Natural killer cell (primary cell): ENCODE measurements around the gene PSMB2. TPM values are rescaled to one million over a fixed set of nuclear protein-coding genes. Genes with fewer than 3 reads are reported as not detected.

Experiments
- ATAC-seq, 3 donors: fragments of 150-1000 bp in 2 of 3; fragments of 200-7000 bp in 1 of 3; cut with Tn5 transposase; 1 replicate in 1 of 3; 2 replicates in 2 of 3; pipeline ENCODE4 v1.10.0; 2021; ENCODE audit warnings: mild to moderate bottlenecking in 2 of 3, moderate library complexity in 2 of 3
- DNase-seq, 2 donors: peaks; one replicate each; pipeline versions ENCODE4 v3.0.0 to v3.0.0-alpha.2; 2013 to 2021; ENCODE audit warnings: mixed read lengths in 1 of 2
- H3K27ac ChIP-seq: one replicate; pipeline ENCODE4 v1.5.1; 2013; ENCODE audit warnings: mild to moderate bottlenecking, low read length
- H3K27me3 ChIP-seq: one replicate; pipeline ENCODE4 v1.6.1; 2013; ENCODE audit warnings: low read length; ENCODE audit not compliant: control insufficient read depth, insufficient read depth
- H3K36me3 ChIP-seq: one replicate; pipeline ENCODE4 v1.6.1; 2013; ENCODE audit warnings: low read length; ENCODE audit not compliant: control insufficient read depth, insufficient read depth
- H3K4me1 ChIP-seq: one replicate; pipeline ENCODE4 v1.6.1; 2013; ENCODE audit warnings: low read length; ENCODE audit not compliant: control insufficient read depth, insufficient read depth
- H3K4me3 ChIP-seq: one replicate; pipeline ENCODE4 v1.5.1; 2013; ENCODE audit warnings: low read length
- H3K9me3 ChIP-seq: one replicate; pipeline ENCODE4 v1.6.1; 2013; ENCODE audit warnings: low read length; ENCODE audit not compliant: control insufficient read depth, insufficient read depth
- H3K27ac Mint-ChIP-seq, 2 donors: one replicate each; pipeline ENCODE4 v1.8.0; 2022; ENCODE audit warnings: mild to moderate bottlenecking in 2 of 2, mixed read lengths in 2 of 2, moderate library complexity in 1 of 2
- H3K27me3 Mint-ChIP-seq, 2 donors: one replicate each; pipeline ENCODE4 v1.8.0; 2022; ENCODE audit warnings: low read depth in 2 of 2, mixed read lengths in 2 of 2
- H3K36me3 Mint-ChIP-seq: one replicate; pipeline ENCODE4 v1.8.0; 2022; ENCODE audit warnings: mixed read lengths
- H3K4me1 Mint-ChIP-seq, 2 donors: one replicate each; pipeline ENCODE4 v1.8.0; 2022; ENCODE audit warnings: mixed read lengths in 2 of 2
- H3K4me3 Mint-ChIP-seq: one replicate; pipeline ENCODE4 v1.8.0; 2022; ENCODE audit warnings: mild to moderate bottlenecking, moderate library complexity, mixed read lengths
- H3K9me3 Mint-ChIP-seq, 2 donors: one replicate each; pipeline ENCODE4 v1.8.0; 2022; ENCODE audit warnings: mixed read lengths in 2 of 2
- WGBS: methylation state at CpG from one replicate; pipeline ENCODE4 v1.1.7; 2013; ENCODE audit warnings: missing lambda C conversion rate; ENCODE audit not compliant: insufficient coverage; 5-methylcytosine and 5-hydroxymethylcytosine counted together
- intact Hi-C: fragments of 100-400 bp; cut with micrococcal nuclease; formaldehyde crosslinking; loops from one replicate; pipeline ENCODE4 v1.14.2; 2022
- total RNA-seq, 4 donors: library from RNA; stranded (reverse); fragments of 120-200 nt in 1 of 4; gene quantifications; one replicate each; pipeline versions ENCODE4 v1.2.3 to v1.2.4, GENCODE V29; 2013 to 2022
- TF ChIP-seq, protein P1 (sequence below): fragments of 200-600 bp; IDR thresholded peaks from one replicate; pipeline ENCODE4 v1.8.0; 2022; ENCODE audit warnings: antibody characterized with exemption

The PSMB2 gene
- total RNA-seq, 3 donors from 2014 or later (not counting 1 experiment from before 2014, with no cell fraction given): 37.0 to 45.0 (median 37.3) TPM

DNA sequence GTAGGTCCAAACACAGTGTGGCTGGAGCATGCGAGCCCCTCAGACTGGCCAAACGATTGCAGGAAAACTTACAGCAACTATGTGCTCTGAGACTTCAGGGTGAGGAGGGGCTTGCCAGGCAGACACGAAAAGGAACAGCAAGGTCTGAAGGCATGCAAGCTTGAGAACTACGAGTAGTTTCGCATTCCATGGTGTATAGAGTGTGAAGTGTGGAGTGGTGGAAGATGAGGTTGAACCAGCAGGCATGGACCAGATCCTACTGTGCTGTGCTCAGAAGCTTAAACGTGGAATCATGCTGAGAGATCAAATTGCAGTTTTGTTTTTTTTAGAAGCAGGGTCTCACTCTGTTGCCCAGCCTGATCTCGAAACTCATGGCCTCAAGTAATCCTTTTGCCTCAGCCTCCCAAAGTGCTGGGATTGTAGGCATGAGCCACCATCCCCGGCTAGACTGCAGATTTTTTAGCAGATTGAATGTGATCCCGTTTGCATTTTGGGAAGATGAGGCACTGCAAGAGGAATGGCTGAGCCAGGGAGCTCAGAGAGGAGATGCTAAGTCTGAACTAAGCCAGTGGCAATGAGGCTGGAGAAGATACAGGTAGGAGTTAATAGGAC, 73.3 kb downstream of the PSMB2 start:
- TF ChIP-seq, protein P1, sequence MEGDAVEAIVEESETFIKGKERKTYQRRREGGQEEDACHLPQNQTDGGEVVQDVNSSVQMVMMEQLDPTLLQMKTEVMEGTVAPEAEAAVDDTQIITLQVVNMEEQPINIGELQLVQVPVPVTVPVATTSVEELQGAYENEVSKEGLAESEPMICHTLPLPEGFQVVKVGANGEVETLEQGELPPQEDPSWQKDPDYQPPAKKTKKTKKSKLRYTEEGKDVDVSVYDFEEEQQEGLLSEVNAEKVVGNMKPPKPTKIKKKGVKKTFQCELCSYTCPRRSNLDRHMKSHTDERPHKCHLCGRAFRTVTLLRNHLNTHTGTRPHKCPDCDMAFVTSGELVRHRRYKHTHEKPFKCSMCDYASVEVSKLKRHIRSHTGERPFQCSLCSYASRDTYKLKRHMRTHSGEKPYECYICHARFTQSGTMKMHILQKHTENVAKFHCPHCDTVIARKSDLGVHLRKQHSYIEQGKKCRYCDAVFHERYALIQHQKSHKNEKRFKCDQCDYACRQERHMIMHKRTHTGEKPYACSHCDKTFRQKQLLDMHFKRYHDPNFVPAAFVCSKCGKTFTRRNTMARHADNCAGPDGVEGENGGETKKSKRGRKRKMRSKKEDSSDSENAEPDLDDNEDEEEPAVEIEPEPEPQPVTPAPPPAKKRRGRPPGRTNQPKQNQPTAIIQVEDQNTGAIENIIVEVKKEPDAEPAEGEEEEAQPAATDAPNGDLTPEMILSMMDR: no peak
- Histone ChIP-seq H3K9me3 (no peaks in the 10 kb centered on the region), H3K27ac (no peak overlapping the region), H3K27me3 (no peaks in the 10 kb centered on the region), H3K4me3 (no peak overlapping the region), H3K4me1 (peaks cover 15% of the 10 kb centered on the region), H3K36me3 (peaks cover 2% of the 10 kb centered on the region)
- Mint-ChIP-seq H3K9me3 (no peaks in the 10 kb centered on the region), H3K4me3 (no peak overlapping the region), H3K27ac (no peak overlapping the region), H3K36me3 (no peaks in the 10 kb centered on the region), H3K27me3 (no peaks in the 10 kb centered on the region), H3K4me1 (peaks cover 34 to 61% of the 10 kb centered on the region in 2 donors)
- ATAC-seq (no peak), DNase-seq (no peak)
- 90% methylated on average over 9 of the region's 9 CpGs for WGBS
- intact Hi-C loops: loop anchor here (5.0 kb wide), 1 partner anchor 74 kb away; the partner anchor contains the start of gene PSMB2

DNA sequence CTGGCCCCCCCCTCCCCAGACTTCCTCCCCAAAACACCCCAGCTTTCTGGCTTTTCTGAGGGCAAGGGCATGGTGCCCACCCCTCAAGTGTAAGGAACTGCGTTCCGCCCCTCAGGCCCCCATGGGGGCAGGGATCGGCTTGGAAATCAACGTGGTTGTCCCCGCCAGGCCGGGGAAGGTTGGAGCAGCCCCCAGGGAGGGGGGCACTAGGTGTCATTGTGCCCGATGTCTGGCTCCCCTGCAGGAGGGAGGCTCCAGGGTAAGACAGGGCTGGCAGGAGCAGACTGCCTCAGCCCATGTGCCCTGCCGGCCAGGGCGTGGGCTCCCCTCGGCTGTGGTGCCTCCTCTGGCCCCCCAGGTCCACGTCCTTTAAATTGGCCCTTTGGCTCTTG, 75.6 kb downstream of the PSMB2 start:
- no peaks in the 10 kb centered on the region for H3K9me3 Mint-ChIP-seq
- ATAC-seq (no peak), DNase-seq (no peak)
- TF ChIP-seq, protein P1: no peak
- no peaks in the 10 kb centered on the region for H3K36me3 Mint-ChIP-seq
- 97% methylated on average over 11 of the region's 11 CpGs for WGBS
- Histone ChIP-seq H3K27ac (no peak overlapping the region), H3K27me3 (no peaks in the 10 kb centered on the region), H3K4me3 (no peak overlapping the region), H3K9me3 (no peaks in the 10 kb centered on the region), H3K4me1 (peaks cover 8% of the 10 kb centered on the region), H3K36me3 (peaks cover 2% of the 10 kb centered on the region)
- H3K27ac Mint-ChIP-seq: no peak overlapping the region
- H3K4me1 Mint-ChIP-seq: peaks cover 20 to 55% of the 10 kb centered on the region in 2 donors
- H3K4me3 Mint-ChIP-seq: no peak overlapping the region
- no peaks in the 10 kb centered on the region for H3K27me3 Mint-ChIP-seq
- intact Hi-C loops: loop anchor here (5.0 kb wide), 1 partner anchor 77 kb away; the partner anchor contains the start of gene PSMB2

DNA sequence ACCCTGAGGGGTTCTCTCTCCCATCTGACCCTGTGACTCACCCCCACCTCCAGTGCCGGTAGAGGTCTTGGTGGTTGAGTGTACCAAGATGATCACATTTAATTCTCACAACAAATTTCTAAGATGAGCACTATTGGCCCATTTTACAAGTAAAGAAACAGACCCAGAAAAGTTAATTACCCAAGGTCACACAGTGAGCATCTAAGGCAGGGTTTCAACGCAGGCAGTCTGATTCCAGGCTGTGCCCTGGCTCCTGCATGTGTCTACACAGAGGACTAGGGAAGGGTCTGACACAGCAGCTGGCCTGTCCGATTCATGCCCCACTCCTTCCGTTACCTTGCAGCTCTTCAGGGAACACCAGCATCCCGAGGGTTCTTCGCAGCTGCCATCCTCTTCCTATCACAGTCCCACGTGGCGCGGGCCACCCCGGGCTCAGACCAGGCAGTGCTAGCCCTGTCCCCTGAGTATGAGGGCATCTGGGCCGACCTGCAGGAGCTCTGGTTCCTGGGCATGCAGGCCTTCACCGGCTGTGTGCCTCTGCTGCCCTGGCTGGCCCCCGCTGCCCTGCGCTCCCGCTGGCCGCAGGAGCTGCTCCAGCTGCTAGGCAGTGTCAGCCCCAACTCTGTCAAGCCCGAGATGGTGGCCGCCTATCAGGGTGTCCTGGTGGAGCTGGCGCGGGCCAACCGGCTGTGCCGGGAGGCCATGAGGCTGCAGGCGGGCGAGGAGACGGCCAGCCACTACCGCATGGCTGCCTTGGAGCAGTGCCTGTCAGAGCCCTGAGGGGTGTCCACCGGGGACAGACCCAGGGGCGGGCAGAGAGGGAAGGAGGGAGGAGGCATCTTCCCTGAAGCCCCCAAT, 76.2 kb downstream of the PSMB2 start:
- peaks cover 2% of the 10 kb centered on the region for H3K36me3 ChIP-seq
- no peaks in the 10 kb centered on the region for H3K9me3 Mint-ChIP-seq
- peak overlapping the region in 1 of 2 donors; percentile 82 for H3K27ac Mint-ChIP-seq
- WGBS: 97% methylated on average over 25 of the region's 28 CpGs
- no peaks in the 10 kb centered on the region for H3K27me3 Mint-ChIP-seq
- no peaks in the 10 kb centered on the region for H3K9me3 ChIP-seq
- TF ChIP-seq, protein P1: peak; percentile 15
- intact Hi-C loops: loop anchor here (1.0 to 5.0 kb wide), 3 partner anchors 77 to 209 kb away; partner anchors contain the start of gene PSMB2
- ATAC-seq: no peak
- H3K36me3 Mint-ChIP-seq: no peaks in the 10 kb centered on the region
- no peak overlapping the region for H3K27ac ChIP-seq
- DNase-seq: no peak
- no peak overlapping the region for H3K4me3 ChIP-seq
- H3K4me1 Mint-ChIP-seq: peaks cover 20 to 49% of the 10 kb centered on the region in 2 donors
- no peak overlapping the region for H3K4me3 Mint-ChIP-seq
- H3K27me3 ChIP-seq: no peaks in the 10 kb centered on the region
- peaks cover 8% of the 10 kb centered on the region for H3K4me1 ChIP-seq
